ENCODE data around the gene ADGRF5. TPM values are rescaled to one million over a fixed set of nuclear protein-coding genes. Genes with fewer than 3 reads are reported as not detected.

Gene ADGRF5
- total RNA-seq = 283 TPM
- long read RNA-seq, full-length matches to known transcripts = 37 of 283 reads
- long read RNA-seq, partial matches to known transcripts = 196 of 283 reads
- long read RNA-seq, other reads (novel, unspliced or antisense) = 50 of 283 reads

DNA sequence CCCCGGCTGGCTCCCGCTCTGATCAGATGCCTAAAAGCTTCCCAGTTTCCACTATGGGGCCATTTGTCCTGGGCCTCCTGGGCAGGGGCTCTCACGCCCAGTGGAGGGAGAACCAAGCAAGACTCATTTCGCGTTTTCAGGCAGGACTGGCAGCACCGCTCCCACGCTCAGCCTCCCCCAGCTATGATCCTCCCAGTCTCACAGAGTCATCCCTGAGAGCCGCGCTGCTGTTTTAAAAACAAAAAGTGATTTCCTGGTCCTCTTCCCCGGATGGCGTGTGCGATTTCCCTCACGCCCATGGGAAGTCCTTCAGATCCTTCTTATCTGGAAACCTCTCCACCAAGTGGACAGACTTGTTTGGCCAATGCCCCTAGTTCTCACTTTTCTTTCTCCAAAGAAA is at the start of gene ADGRF5:
Gene ADGRF5 (minus strand): TSS at position 208 of the 400 bp plus-strand sequence. CDS start 15,176 bp downstream, outside the sequence.
- DNase-seq (peak; percentile 76), ATAC-seq (peak; percentile 79)
- H3K27me3 ChIP-seq = no peaks in the 10 kb centered on the region
- peak within 1 kb of the TSS; percentile 55 for H3K4me3 ChIP-seq
- H3K27ac ChIP-seq = peak within 1 kb of the TSS; percentile 90
- intact Hi-C loops (cut with DNase I) = no loop called here
- no peaks in the 10 kb centered on the region for H3K9me3 ChIP-seq
- H3K4me1 ChIP-seq = peaks cover 40% of the 10 kb centered on the region
- H3K36me3 ChIP-seq = no peaks in the 10 kb centered on the region
- TF ChIP-seq, protein P1, sequence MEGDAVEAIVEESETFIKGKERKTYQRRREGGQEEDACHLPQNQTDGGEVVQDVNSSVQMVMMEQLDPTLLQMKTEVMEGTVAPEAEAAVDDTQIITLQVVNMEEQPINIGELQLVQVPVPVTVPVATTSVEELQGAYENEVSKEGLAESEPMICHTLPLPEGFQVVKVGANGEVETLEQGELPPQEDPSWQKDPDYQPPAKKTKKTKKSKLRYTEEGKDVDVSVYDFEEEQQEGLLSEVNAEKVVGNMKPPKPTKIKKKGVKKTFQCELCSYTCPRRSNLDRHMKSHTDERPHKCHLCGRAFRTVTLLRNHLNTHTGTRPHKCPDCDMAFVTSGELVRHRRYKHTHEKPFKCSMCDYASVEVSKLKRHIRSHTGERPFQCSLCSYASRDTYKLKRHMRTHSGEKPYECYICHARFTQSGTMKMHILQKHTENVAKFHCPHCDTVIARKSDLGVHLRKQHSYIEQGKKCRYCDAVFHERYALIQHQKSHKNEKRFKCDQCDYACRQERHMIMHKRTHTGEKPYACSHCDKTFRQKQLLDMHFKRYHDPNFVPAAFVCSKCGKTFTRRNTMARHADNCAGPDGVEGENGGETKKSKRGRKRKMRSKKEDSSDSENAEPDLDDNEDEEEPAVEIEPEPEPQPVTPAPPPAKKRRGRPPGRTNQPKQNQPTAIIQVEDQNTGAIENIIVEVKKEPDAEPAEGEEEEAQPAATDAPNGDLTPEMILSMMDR (IDR thresholded peaks at IDR 0.05) = no peak

DNA sequence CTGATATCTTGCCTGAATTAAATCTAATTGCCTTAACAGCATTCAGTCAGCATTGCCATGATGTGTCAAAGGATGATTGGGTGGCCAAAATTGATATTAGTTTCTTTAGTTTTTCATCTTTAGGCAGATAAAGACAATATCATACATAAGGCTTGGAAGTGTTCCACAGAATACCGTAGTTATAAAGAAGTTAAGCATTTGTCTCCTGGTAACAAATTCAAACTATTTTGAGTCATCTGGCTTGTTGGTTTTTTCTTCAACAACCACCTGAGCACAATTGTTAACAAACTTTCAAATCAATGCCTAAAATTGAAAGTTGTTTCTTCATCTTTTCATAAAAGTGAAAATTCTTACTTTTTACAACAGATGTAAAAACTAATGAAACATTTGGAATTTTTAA is 47.5 kb upstream of the ADGRF5 start:
- TF ChIP-seq, protein P1 (IDR thresholded peaks at IDR 0.05) = no peak
- H3K9me3 ChIP-seq = no peaks in the 10 kb centered on the region
- H3K27me3 ChIP-seq = no peaks in the 10 kb centered on the region
- no peaks in the 10 kb centered on the region for H3K36me3 ChIP-seq
- DNase-seq (no peak), ATAC-seq (no peak)
- H3K27ac ChIP-seq = no peak overlapping the region
- peaks cover 26% of the 10 kb centered on the region for H3K4me1 ChIP-seq
- intact Hi-C loops (cut with DNase I) = no loop called here
- no peak overlapping the region for H3K4me3 ChIP-seq

DNA sequence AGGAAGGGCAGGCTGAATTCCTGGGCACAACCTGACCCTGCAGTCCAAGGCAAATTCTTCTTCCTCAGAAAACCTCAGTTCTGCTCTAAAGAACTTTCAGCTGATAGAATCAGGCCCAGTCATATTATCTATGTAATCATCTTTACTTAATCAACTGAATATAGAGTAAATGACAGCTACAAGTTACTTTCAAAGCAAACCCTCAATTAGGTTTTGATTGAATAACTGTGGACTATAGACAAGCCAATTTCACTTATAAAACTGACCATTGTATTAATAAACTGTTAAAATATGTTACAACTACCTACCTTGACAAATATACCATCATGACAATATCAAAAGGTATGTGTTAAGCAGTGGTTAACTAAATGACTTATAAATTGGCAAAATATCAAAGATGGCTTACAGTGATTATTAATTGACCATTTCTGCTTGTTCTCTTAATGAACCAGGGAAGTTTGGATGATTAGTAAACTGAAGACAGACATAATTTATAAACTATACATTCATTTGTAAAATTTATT is 46.1 kb upstream of the ADGRF5 start:
- Histone ChIP-seq H3K9me3 (no peaks in the 10 kb centered on the region), H3K4me1 (peaks cover 19% of the 10 kb centered on the region), H3K4me3 (no peak overlapping the region), H3K36me3 (no peaks in the 10 kb centered on the region), H3K27me3 (no peaks in the 10 kb centered on the region), H3K27ac (no peak overlapping the region)
- ATAC-seq (no peak), DNase-seq (no peak)
- intact Hi-C loops (cut with DNase I) = no loop called here
- TF ChIP-seq, protein P1 (IDR thresholded peaks at IDR 0.05) = no peak

GRCh38 chr6:46964716-46965519 is 43.2 kb upstream of the ADGRF5 start:
- H3K4me3 ChIP-seq = no peak overlapping the region
- H3K4me1 ChIP-seq = peaks cover 16% of the 10 kb centered on the region
- H3K36me3 ChIP-seq = no peaks in the 10 kb centered on the region
- intact Hi-C loops (cut with DNase I) = no loop called here
- DNase-seq (no peak), ATAC-seq (peak; percentile 76)
- H3K27me3 ChIP-seq = no peaks in the 10 kb centered on the region
- H3K9me3 ChIP-seq = no peaks in the 10 kb centered on the region
- TF ChIP-seq, protein P1 (IDR thresholded peaks at IDR 0.05) = no peak
- H3K27ac ChIP-seq = peak overlapping the region; percentile 1

- no peak for ATAC-seq
- Histone ChIP-seq H3K9me3 (no peaks in the 10 kb centered on the region), H3K4me1 (peaks cover 16% of the 10 kb centered on the region), H3K36me3 (no peaks in the 10 kb centered on the region), H3K4me3 (no peak overlapping the region), H3K27ac (no peak overlapping the region), H3K27me3 (no peaks in the 10 kb centered on the region)
- TF ChIP-seq, protein P1 (IDR thresholded peaks at IDR 0.05) = no peak
- DNase-seq = no peak
- intact Hi-C loops (cut with DNase I) = no loop called here
These were observed 41.9 kb upstream of the ADGRF5 start for GRCh38 chr6:46963626-46964025.

All from upper lobe of right lung (tissue), 1 donor.